KMS-11 (cell line): ENCODE results near the gene JAKMIP2.

Experiments
- H2AFZ ChIP-seq: fragments of 200-600 bp; sonication (generic); 2 replicates; pipeline ENCODE4 v1.6.1; 2016; ENCODE audit warnings: antibody characterized with exemption, mixed run types, low read depth
- H3K27ac ChIP-seq: fragments of 200-600 bp; sonication (generic); 2 replicates; pipeline ENCODE4 v1.6.1; 2016; ENCODE audit warnings: mild to moderate bottlenecking, mixed run types
- H3K27me3 ChIP-seq: fragments of 200-600 bp; sonication (generic); 2 replicates; pipeline ENCODE4 v1.6.1; 2017; ENCODE audit warnings: mild to moderate bottlenecking, low read depth, mixed run types, moderate library complexity; ENCODE audit not compliant: insufficient read depth
- H3K36me3 ChIP-seq: fragments of 200-600 bp; sonication (generic); 2 replicates; pipeline ENCODE4 v1.6.1; 2017; ENCODE audit warnings: mild to moderate bottlenecking, mixed run types; ENCODE audit not compliant: insufficient read depth
- H3K4me1 ChIP-seq: fragments of 200-600 bp; sonication (generic); 2 replicates; pipeline ENCODE4 v1.6.1; 2016; ENCODE audit warnings: mild to moderate bottlenecking, low read depth, mixed run types; ENCODE audit not compliant: poor library complexity, severe bottlenecking
- H3K4me2 ChIP-seq: fragments of 200-600 bp; sonication (generic); 2 replicates; pipeline ENCODE4 v1.7.0; 2016; ENCODE audit warnings: mild to moderate bottlenecking, mixed run types
- H3K4me3 ChIP-seq: fragments of 200-600 bp; sonication (generic); IDR thresholded peaks from 2 replicates; pipeline ENCODE4 v1.6.1; 2017; ENCODE audit warnings: low read depth, low read length, mixed read lengths; ENCODE audit not compliant: insufficient read depth
- H3K79me2 ChIP-seq: fragments of 200-600 bp; sonication (generic); 2 replicates; pipeline ENCODE4 v1.6.1; 2016; ENCODE audit warnings: low read depth, mixed run types; ENCODE audit not compliant: insufficient read depth
- H3K9ac ChIP-seq: fragments of 200-600 bp; sonication (generic); 2 replicates; pipeline ENCODE4 v1.6.1; 2016; ENCODE audit warnings: mild to moderate bottlenecking, mixed run types
- H4K20me1 ChIP-seq: fragments of 200-600 bp; sonication (generic); 2 replicates; pipeline ENCODE4 v1.6.1; 2016; ENCODE audit warnings: mild to moderate bottlenecking, mixed run types; ENCODE audit not compliant: insufficient read depth
- CTCF ChIP-seq: fragments of 200-600 bp; sonication (generic); conservative IDR thresholded peaks from 2 replicates; pipeline ENCODE4 v1.6.1; 2017; ENCODE audit warnings: low read depth, mild to moderate bottlenecking, antibody characterized with exemption, low read length, moderate library complexity, mixed read lengths

Gene JAKMIP2

DNA sequence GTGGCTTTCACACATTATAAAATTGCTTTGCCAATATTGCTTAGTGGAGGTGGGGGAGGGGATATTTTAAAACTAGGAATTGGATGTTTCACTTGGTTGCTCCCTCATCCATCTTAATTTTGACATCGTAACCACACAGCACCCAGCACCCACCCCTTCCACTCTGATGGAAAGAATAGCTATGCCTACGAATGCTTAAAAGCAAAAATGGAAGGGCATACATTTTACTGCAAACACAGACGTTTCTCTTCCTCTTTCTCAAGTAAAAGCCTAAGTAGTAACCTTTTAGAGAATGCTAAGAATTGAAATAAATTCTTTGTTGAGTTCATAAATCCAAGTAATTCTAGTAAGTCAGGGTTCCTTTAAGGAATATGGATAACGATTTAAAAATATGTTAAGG lies 69.9 kb downstream of the JAKMIP2 start:
- Histone ChIP-seq H3K4me3 (no peak overlapping the region), H2AFZ (no peak overlapping the region), H3K4me2 (no peak overlapping the region), H3K27me3 (no peaks in the 10 kb centered on the region), H3K79me2 (no peaks in the 10 kb centered on the region), H3K9ac (no peak overlapping the region), H4K20me1 (no peaks in the 10 kb centered on the region), H3K4me1 (no peaks in the 10 kb centered on the region), H3K36me3 (no peaks in the 10 kb centered on the region), H3K27ac (no peak overlapping the region)
- TF ChIP-seq CTCF: no peak

- H3K4me2 ChIP-seq: no peak overlapping the region
- no peaks in the 10 kb centered on the region for H3K36me3 ChIP-seq
- H3K4me3 ChIP-seq: no peak overlapping the region
- no peaks in the 10 kb centered on the region for H4K20me1 ChIP-seq
- H3K27ac ChIP-seq: no peak overlapping the region
- H3K9ac ChIP-seq: no peak overlapping the region
- no peaks in the 10 kb centered on the region for H3K4me1 ChIP-seq
- H3K27me3 ChIP-seq: no peaks in the 10 kb centered on the region
- H3K79me2 ChIP-seq: no peaks in the 10 kb centered on the region
- no peak for TF ChIP-seq CTCF
- no peak overlapping the region for H2AFZ ChIP-seq
Measured at GRCh38 chr5:147712019-147712418, 70.5 kb downstream of the JAKMIP2 start.

- H3K27ac ChIP-seq: no peak overlapping the region
- H2AFZ ChIP-seq: no peak overlapping the region
- H3K79me2 ChIP-seq: no peaks in the 10 kb centered on the region
- H3K27me3 ChIP-seq: no peaks in the 10 kb centered on the region
- no peak overlapping the region for H3K9ac ChIP-seq
- no peak overlapping the region for H3K4me3 ChIP-seq
- H3K4me1 ChIP-seq: no peaks in the 10 kb centered on the region
- H3K4me2 ChIP-seq: no peak overlapping the region
- H3K36me3 ChIP-seq: no peaks in the 10 kb centered on the region
- H4K20me1 ChIP-seq: no peaks in the 10 kb centered on the region
- no peak for TF ChIP-seq CTCF
Measured at GRCh38 chr5:147711019-147711418, 71.5 kb downstream of the JAKMIP2 start.

DNA sequence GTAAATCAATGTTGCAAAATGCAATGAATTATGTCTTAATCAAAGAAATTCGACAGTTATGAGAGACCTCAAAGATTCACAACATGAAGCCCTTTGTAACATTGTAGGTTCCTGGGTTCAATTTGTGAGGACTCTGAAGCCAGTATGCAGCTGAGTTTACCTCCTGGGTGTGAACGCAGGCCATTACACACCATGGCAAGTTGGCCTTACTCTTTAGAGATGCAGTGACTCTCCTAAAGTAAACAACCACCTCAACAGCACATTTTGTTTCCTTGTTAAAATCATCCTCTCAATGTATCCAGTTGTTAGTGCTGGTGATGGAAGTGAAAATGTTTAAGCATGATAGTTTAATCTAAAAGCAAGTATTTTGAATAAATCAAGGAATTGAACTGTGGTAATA lies 73.8 kb downstream of the JAKMIP2 start:
- H3K27me3 ChIP-seq: no peaks in the 10 kb centered on the region
- TF ChIP-seq CTCF: no peak

GRCh38 chr5:147704544-147704943 lies 78.0 kb downstream of the JAKMIP2 start:
- Histone ChIP-seq H3K4me3 (no peak overlapping the region), H2AFZ (no peak overlapping the region), H4K20me1 (no peaks in the 10 kb centered on the region), H3K4me2 (no peak overlapping the region), H3K79me2 (no peaks in the 10 kb centered on the region), H3K27me3 (no peaks in the 10 kb centered on the region), H3K9ac (no peak overlapping the region), H3K4me1 (no peaks in the 10 kb centered on the region), H3K36me3 (no peaks in the 10 kb centered on the region), H3K27ac (no peak overlapping the region)
- TF ChIP-seq CTCF: no peak

More for the DNA sequence above, 73.8 kb downstream of the JAKMIP2 start:
- Histone ChIP-seq H3K4me1 (no peaks in the 10 kb centered on the region), H3K4me2 (no peak overlapping the region), H3K79me2 (no peaks in the 10 kb centered on the region), H3K27ac (no peak overlapping the region), H3K36me3 (no peaks in the 10 kb centered on the region), H2AFZ (no peak overlapping the region), H3K4me3 (no peak overlapping the region), H3K9ac (no peak overlapping the region), H4K20me1 (no peaks in the 10 kb centered on the region)
